Measurements from ENCODE around the gene MYADML2.

Gene MYADML2

GRCh38 chr17:81909966-81910839 is 36.8 kb downstream of the MYADML2 start:
- DNase-seq: no peak

GRCh38 chr17:81909231-81909630 is 37.8 kb downstream of the MYADML2 start:
- no peak for DNase-seq

- no peak for DNase-seq
These were observed 38.2 kb downstream of the MYADML2 start for GRCh38 chr17:81908793-81909192.

DNA sequence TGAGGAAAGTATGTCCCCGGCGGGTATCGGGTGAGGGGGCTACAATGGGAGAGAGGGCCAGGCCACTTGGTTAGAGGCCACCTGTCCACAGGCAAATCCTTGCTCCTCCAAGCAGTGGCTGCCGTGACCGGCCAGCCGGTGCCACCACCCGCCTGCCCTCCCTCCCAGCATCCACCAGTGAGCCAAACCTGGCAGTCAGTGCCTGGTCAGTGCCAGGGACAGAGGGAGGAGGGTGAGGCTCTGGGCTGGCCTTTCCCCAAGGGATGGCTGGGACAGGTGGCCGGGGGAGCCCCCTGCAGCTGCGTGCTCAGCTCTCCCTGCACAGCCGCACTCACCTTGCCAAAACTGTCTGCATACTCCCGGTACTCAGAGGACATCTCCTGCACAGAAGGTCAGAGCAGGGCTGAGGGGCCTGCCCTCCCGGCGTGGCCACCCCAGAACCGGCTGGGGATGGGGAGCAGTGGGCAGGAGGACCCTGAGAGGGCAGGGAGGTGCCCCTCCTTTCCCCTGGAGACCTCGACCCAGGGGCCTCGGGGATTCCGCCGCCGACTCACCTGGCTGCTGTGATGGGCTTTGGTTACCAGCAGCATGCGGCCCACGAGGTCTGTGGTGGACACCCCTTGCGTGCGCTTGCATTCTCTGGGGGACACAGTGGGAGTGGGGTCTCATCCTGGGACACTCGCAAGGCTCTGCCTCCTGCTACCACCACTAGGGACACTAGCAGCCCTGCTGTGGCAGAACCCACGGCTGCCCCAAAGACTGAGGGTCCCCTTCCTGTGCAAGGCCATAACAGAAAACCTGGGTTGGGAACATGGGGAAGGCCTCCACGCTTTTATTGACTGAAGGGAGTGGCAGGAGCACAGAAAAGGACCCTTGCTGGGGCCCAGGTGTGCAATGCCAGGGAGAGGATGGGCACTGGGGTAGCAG is 39.6 kb downstream of the MYADML2 start:
- DNase-seq: no peak

DNA sequence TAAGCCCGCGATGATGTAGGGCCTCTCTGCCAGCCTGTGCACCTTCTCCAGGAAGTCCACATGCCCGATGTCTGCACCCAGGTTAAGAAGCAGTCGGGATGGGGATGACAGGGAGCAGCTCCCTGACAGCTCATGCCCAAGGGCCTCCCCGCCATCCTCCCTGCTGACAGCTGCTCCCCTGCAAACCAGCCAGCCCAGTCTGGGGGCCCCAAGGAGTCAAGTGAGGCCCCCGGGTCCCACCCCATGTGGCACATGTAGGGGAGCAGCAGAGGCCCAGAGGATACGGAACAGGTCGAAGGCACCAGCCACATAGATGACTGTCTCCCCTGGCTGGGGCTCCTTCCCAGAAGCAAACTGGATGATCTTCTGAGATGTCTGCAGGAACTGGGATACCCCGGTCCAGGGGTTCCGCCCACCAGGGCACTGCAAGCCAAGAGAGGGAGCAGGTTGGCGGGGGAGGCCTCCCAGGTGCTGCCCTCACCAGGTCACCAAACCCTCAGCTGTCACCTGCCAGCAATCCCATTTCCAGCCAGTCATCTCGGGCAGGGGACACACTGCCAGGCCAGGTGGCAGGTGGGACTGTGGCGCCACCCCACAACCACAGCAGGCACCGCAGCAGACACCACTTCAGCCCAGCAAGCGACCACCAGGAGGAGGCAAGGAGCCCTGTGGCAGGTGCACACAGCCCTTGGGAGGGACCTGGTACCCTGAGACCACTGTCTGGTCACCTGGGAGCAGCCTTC is 40.4 kb downstream of the MYADML2 start:
- DNase-seq: no peak

- no peak for DNase-seq
These were observed 41.0 kb downstream of the MYADML2 start for GRCh38 chr17:81905993-81906392.

DNA sequence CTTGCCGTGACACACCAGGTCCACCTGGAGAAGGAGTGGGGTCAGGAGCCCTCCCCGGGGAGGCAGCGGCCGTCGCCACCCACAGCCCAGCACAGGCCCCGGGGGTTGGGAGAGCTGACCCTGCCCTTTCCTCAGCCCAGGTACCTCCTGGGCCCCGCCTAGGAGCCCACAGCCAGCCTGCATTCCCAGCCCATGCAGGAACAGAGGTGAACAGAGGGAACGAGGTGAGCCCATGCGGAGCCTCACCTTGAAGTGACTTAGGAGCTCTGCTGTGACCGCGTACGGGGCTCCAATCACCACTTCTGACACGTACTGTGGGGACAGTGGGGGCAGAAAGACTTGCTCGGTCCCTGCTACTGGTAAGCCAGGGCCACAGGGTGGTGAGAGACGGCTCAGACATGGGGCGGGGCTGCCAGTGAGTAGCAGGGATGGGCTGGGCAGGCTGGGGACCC is 41.6 kb downstream of the MYADML2 start:
- DNase-seq: no peak

DNA sequence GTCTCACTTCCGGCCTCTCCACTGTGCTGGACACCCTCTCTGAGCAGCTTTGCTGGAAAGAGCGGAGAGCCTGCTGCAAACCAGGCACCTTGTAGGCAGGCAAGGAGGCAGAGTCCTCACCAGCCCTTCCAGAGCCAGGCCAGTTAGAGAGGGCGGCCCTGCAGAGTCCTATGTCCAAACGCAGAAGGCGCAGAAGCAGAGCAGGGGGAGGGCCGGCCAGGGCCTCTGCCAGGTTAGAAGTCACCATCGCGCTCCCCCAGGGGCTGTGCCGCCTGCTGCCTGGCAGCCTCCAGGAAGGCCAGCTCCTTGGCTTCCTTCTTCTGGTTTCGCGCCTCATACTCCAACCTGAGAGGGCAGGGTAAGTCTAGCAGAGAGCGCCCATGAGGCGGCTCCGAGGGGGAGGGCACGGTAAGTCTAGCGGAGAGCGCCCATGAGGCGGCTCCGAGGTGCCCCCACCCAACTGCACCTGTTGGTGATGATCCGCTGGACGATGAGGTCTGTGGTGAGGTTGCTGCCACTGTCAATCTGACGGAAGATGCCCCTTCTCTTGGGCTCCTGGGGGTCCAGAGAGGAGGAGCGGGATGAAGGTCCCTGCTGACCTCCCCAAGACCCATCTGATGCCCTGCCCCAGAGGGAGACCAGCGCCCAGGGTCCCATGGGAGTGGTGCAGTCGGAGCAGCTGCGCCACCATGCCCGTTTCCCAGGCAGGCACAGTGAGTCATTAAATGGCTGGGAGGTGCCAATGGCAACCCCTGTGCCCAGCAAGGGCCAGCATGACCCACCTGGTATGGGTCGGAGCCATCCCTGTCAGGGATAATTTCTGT is 42.2 kb downstream of the MYADML2 start:
- DNase-seq: no peak

DNA sequence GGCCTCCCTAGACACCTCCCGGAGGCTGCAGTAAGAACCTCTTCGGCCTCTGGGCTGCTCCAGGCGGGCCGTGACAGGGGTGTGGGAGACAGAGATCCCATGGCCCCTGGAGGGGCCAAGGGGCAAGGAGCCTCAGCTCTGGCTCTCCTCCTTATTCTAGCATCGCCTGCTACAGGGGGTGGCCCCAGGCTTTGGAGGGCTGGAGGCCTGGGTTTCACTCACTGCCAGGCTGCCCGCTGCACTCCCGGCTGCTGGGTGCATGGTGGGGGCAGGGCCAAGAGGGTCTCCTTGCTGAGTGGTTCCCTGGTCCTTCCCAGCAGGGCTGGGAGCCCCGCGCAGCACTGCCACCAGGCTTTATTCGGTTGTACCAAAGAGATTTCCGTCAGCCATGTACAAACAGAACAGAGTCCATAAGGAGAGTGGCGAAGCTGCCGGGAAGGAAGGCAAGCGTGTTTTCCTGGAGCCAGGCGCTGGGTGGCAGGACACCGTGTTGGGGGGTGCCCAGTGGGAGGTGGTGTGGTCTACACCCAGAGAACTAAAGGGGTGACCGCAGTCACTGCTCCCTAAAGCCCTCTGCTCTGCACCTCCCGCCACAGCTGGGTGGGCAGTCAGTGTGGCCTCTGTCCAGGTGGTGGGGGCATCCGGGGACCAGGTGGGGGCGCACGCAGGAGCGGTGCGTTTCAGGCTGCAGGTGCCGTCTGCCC is 43.0 kb downstream of the MYADML2 start:
- no peak for DNase-seq

- no peak for DNase-seq
These were observed 43.6 kb downstream of the MYADML2 start for GRCh38 chr17:81903415-81903831.

DNA sequence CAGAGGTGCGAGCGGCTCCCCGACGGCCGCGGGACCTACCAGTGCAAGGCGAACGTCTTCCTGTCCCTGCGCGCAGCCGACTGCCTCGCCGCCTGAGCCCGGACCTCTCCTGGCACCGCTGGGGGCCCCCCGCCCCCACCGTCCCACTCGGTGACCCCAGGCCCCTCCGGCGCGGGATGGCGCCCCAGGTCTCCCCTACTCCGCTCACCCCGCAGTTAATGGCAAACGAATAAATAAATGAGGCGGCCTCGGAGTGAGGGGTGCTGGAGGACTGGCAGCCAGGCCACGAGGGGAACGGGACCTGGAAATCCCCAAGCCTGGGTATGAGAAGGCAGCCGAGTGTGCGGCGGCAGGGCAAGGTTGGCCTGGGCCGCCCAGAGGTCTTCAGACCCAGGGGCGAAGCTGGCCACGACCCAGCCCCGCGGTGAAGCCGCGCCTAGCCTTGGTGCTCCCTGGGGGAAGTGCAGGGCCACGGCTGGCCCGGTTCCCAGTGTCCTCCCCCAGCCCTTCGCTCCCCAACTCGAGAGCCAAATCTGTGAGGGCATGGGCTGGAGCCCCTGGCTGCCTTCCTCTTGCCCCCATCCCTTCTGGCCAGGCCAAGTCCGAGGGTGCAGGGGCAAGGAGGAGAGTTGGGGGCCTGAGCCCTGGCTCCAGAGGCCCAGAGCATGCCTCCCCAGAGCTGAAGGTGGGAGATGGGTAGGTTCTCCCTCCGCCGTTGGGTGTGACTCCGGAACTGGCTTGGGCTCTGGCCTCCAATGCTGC is 44.2 kb downstream of the MYADML2 start:
- DNase-seq: no peak

- DNase-seq: no peak
These were observed 44.9 kb downstream of the MYADML2 start, which contains the start of gene NPB for GRCh38 chr17:81902023-81902652. Gene NPB (plus strand): TSS chr17:81902238. CDS start chr17:81902278, 40 bp downstream.

DNA sequence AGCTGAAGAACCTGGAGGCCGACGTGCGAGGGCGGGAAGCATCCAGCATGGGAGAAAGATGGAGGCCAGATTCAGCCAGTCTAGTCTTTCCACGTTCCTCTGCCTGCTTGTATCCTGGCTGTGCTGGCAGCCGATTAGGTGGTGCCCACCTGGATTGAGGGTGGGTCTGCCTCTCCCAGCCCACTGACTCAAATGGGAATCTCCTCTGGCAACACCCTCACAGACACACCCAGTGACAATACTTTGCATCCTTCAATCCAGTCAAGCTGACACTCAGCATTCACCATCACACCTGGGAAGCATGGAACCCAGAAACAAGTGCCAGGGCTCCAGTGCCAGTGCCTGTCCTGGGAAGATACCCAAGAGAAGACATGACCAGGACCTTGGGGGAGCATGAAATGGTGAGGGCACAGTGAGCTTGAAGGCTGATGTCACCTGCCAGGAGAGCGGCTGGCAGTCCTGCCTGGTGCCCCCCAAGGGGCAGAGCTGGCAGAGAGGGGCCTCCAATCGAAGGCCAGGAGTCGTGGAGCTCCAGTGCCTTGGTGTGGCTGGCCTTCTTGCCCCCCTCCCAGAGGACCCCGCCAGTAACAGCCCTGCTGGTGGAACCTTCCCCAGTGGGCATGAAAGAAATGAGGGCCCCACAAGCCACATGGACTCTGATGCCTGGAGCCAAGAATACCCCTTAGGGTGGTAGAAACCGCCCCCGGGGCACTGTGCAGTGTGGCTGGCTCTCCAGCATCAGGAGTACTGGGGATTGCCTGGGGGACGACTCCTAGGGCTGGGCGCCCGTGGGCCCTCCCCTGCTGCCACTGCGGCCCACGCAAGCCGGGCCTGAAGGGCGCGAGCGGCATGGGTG is 45.6 kb downstream of the MYADML2 start:
- no peak for DNase-seq

- DNase-seq: no peak
These were observed 46.7 kb downstream of the MYADML2 start for GRCh38 chr17:81900181-81900820.

DNA sequence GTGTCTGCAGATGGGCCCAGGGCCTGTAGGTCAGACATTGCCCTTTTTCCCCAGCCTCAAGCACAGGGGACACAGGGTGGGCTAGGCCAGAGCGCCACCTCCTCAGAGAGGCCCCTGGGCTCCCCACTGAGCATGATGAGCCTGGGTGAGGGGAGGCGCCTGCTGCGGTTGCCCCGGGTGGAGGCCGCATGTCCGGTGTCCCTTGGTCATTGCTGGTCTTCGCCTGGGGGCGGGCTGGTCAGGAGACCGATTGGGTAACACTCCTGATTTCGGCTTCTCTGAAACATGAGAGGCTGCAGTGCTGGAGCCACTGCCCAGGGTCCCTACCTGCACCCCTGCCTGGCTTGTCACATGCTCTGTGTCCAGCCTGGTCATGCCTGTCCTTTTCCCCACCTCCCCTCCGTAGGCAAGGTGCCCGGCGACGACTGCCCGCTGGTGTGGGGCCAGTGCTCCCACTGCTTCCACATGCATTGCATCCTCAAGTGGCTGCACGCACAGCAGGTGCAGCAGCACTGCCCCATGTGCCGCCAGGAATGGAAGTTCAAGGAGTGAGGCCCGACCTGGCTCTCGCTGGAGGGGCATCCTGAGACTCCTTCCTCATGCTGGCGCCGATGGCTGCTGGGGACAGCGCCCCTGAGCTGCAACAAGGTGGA is 47.4 kb downstream of the MYADML2 start:
- DNase-seq: no peak

DNA sequence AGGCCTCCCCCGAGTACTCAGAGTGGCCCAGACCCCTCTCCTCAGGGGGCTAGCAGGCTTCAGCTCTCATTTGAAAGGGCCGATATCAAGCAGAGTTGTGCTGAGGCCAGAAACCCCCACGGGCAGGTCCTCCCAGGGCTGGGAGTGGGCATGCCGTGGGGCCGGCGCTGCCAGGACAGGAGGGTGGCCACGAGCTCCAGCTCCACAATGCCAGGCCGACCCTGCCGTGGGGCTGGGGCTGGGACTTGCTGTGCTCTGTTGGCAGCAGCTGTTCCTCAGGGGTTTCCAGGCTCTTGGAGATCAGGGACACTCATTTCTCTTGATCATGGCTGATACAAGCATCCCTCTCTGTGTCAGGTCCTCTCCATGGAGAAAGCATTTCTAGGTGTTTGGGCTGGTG is 48.1 kb downstream of the MYADML2 start:
- no peak for DNase-seq

DNA sequence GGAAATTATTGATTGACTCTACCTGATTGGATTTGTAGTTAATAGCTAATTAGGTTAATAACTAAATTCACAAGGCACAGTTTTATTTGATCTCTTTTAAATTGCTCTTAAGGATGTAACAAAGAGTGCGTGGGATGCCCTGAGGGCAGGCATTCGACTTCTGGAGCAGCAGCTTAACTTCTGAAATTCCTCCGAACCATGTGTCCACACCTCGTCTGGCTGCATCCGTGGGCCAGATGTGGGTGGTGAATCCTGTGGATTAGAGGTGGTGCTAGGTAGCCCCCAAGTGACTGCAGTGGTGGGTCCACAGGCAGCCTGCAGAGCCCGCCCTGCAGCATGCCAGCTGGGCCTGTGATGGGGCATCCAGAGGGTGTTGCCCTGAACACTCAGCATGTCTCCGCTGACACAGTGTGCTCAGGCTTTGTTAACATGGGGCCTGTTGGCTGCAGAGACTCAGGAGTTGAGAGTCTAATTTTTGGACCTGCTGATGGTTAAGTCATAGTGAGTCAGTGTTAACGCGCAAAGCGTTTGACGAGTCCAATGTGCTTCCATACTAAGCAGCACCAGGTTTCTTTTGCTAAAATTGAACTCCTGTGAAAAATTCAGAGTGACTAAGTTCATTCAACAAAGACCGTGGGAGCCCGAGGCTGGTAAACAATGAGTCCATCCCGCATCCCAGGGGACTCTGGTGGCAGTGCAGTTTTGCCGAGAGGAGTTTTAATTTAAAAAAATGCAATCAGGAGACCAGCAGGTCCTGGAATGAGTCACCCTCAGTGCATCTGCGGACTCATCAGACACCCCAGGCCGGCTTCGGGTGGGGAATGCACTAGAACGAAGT is 48.8 kb downstream of the MYADML2 start:
- DNase-seq: no peak
